Naive B cell (primary cell): ENCODE data around the gene BANF2. TPM values are rescaled to one million over a fixed set of nuclear protein-coding genes. Genes with fewer than 3 reads are reported as not detected.

Source experiments
- ATAC-seq, 2 donors: fragments of 150-1000 bp; cut with Tn5 transposase; 2 replicates each; pipeline ENCODE4 v1.10.0; 2021; ENCODE audit warnings: low read depth in 2 of 2, mild to moderate bottlenecking in 2 of 2, moderate library complexity in 2 of 2
- DNase-seq: peaks from one replicate; pipeline ENCODE4 v3.0.0; 2022
- H3K27ac Mint-ChIP-seq, 6 donors: one replicate each; pipeline ENCODE4 v1.8.0; 2020 to 2022; ENCODE audit warnings: mild to moderate bottlenecking in 6 of 6, mixed read lengths in 6 of 6, moderate library complexity in 5 of 6, inconsistent platforms in 2 of 6
- H3K27me3 Mint-ChIP-seq, 3 donors: one replicate each; pipeline ENCODE4 v1.8.0; 2021 to 2022; ENCODE audit warnings: mixed read lengths in 3 of 3, mild to moderate bottlenecking in 1 of 3
- H3K36me3 Mint-ChIP-seq, 2 donors: one replicate each; pipeline ENCODE4 v1.8.0; 2020 to 2022; ENCODE audit warnings: mixed read lengths in 2 of 2, inconsistent platforms in 1 of 2, mild to moderate bottlenecking in 1 of 2
- H3K4me1 Mint-ChIP-seq, 3 donors: one replicate each; pipeline ENCODE4 v1.8.0; 2020 to 2022; ENCODE audit warnings: mixed read lengths in 3 of 3, inconsistent platforms in 1 of 3, mild to moderate bottlenecking in 1 of 3, moderate library complexity in 1 of 3
- H3K4me3 Mint-ChIP-seq, 8 donors: one replicate each; pipeline ENCODE4 v1.8.0; 2020 to 2022; ENCODE audit warnings: mild to moderate bottlenecking in 8 of 8, mixed read lengths in 8 of 8, moderate library complexity in 8 of 8, inconsistent platforms in 2 of 8
- H3K9me3 Mint-ChIP-seq, 7 donors: one replicate each; pipeline ENCODE4 v1.8.0; 2020 to 2022; ENCODE audit warnings: mixed read lengths in 7 of 7, mild to moderate bottlenecking in 5 of 7, inconsistent platforms in 2 of 7, moderate library complexity in 1 of 7
- polyA plus RNA-seq, 6 donors: library from polyadenylated mRNA; unstranded; fragments of 300-500 nt; fragmentation: Illumina TruSeq; gene quantifications; one replicate each; pipeline ENCODE4 v1.2.3, GENCODE V29; 2021; ENCODE audit warnings: low read depth in 6 of 6

The BANF2 gene
- polyA plus RNA-seq, 6 donors from 2014 or later = not detected

DNA sequence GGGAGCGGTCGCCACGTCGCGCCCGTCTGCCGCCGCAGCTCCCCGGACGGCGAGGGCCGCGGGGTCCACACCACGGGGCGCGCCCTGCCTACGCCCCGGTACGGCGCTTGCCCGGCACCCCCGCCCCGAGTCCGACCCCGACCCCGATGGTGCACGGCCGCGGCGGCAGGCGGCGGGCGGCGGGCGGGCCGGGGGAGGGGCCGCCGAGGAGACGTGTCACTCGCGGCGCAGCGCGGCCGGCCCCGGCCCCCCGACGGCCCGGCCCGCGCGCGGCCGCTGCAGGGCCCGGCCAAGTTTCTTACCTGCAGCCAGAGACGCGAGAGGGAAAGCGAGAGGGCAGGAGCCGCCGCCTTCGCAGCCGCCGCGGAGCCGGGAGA, 18.1 kb upstream of the BANF2 start:
- Mint-ChIP-seq H3K4me1 (peaks cover 21 to 28% (median 24%) of the 10 kb centered on the region in 3 donors), H3K4me3 (peak overlapping the region; percentile 81 to 95 (median 91)), H3K36me3 (peaks cover 0 to 10% of the 10 kb centered on the region in 2 donors), H3K27ac (peak overlapping the region in 1 of 6 donors; percentile 85), H3K9me3 (peaks cover 0 to under 1% (median 0%) of the 10 kb centered on the region in 7 donors), H3K27me3 (peaks cover 9 to 31% (median 24%) of the 10 kb centered on the region in 3 donors)
- no peak for DNase-seq
- peak; percentile 2 to 5 for ATAC-seq

DNA sequence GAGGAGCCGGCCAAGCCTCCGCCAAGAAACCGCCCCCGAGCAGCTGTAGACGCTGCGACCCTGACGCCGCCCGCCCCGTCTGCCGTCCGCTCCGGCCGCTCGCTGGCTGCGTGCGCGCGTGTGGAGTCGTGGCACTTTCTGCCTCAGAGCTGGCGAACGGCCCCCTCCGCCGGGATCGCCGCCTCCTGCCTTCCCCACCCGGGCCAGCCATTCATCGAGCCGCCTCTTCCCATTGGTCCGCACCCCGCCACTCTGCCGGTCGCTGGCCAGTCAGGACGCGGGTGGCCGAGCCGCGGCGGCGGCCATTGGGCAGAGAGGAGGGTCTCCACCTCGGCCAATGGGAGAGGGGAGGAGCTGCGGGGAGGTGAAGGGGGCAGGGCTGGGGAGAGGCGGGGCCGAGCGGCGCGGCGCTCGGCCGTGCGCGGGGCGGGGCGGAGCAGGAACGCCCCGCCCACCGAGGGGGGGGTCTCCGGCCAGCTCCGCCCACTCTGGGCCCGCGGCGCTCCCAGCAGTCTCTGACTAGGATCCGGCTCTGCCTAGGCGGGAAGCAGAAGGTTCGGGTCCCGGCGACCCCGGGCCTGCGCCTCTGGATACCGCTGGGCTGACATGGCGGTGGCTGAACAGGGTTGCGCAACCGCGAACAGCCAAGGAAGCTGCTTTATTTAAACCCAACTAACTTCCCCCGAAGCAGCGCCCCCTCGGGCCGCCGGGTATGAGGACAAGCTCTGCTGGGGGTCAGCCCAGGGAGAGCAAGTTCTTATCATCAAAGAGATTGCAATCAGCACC, 17.5 kb upstream of the BANF2 start, which contains the start of gene RRBP1:
Gene RRBP1, minus strand, starts transcription at position 140 of the 786 bp plus-strand sequence. CDS start 21,735 bp downstream, outside the sequence.
- peak; percentile 89 to 91 for ATAC-seq
- peak within 1 kb of the TSS; percentile 81 to 95 (median 91) for H3K4me3 Mint-ChIP-seq
- H3K27me3 Mint-ChIP-seq = peaks cover 14 to 36% (median 29%) of the 10 kb centered on the region in 3 donors
- H3K4me1 Mint-ChIP-seq = peaks cover 21 to 32% (median 24%) of the 10 kb centered on the region in 3 donors
- peaks cover 0 to 16% of the 10 kb centered on the region in 2 donors for H3K36me3 Mint-ChIP-seq
- DNase-seq = peak; percentile 98
- H3K9me3 Mint-ChIP-seq = peaks cover 0 to 4% (median 3%) of the 10 kb centered on the region in 7 donors
- peak within 1 kb of the TSS; percentile 66 to 95 (median 88) for H3K27ac Mint-ChIP-seq

DNA sequence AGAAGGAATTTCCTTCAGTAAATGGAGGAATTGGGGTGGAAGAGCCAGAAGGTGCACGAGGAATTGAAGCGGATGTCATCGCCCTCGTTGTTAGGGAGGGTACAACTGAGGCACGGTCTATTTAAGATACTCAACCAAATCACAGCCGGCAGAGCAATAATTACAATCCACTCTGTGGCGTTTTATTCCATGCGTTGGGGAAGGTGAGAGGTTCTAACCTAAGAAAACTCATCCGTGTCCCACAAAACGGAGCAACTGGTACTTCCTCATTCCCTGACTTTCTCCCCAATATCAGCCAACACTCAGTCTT, 16.9 kb upstream of the BANF2 start:
- DNase-seq = no peak
- ATAC-seq = no peak
- Mint-ChIP-seq H3K9me3 (peaks cover 0 to 8% (median 3%) of the 10 kb centered on the region in 7 donors), H3K4me1 (peaks cover 21 to 32% (median 24%) of the 10 kb centered on the region in 3 donors), H3K4me3 (peak overlapping the region; percentile 81 to 94 (median 91)), H3K36me3 (peaks cover 0 to 22% of the 10 kb centered on the region in 2 donors), H3K27ac (peak overlapping the region in 5 of 6 donors; percentile 49 to 95 (median 92)), H3K27me3 (peaks cover 14 to 42% (median 35%) of the 10 kb centered on the region in 3 donors)

DNA sequence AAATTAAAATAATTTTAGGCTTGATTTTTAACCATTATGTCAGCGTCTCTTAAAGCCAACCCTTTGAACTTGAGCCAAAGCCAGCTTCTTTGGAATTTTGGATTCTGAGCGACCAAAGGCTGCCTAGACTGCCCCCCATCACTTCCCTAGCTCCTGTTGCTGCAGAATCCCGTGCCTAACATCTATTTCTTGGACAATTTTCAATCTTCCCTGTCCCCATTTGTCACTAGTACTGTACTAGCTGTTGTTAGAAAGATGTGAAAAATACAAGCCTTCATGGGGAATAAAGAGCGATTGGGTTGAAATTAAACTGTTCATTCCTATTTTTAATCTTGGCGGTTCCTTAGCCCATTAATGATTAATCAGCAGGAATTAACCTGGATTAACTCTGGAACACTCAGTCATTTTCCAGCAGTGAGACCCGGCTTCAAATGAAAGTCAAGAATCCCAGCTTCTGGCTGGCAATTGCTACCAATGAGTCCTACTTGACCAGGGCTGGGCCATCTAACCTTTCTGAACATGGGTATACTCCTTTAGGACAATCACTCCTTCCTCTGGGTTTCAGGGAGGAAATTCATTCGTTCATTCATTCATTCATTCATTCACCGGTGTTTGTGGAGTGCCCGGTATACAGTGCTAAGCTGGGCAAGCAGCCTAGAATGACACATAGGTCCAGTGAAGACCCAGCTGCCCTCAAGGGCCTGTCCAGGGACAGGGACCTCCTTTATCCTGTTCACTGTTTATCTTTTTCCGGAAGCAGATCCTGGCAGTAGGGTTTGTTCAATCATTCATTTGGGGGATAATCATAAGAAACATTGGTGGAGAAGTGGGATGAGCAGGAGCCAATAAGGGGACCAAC, 16.3 kb upstream of the BANF2 start:
- peaks cover 15 to 48% (median 41%) of the 10 kb centered on the region in 3 donors for H3K27me3 Mint-ChIP-seq
- no peak for DNase-seq
- peaks cover 21 to 32% (median 24%) of the 10 kb centered on the region in 3 donors for H3K4me1 Mint-ChIP-seq
- H3K9me3 Mint-ChIP-seq = peaks cover 0 to 8% (median 3%) of the 10 kb centered on the region in 7 donors
- peak overlapping the region in 1 of 6 donors; percentile 29 for H3K27ac Mint-ChIP-seq
- peaks cover 0 to 22% of the 10 kb centered on the region in 2 donors for H3K36me3 Mint-ChIP-seq
- H3K4me3 Mint-ChIP-seq = peak overlapping the region; percentile 53 to 94 (median 80)
- no peak for ATAC-seq

DNA sequence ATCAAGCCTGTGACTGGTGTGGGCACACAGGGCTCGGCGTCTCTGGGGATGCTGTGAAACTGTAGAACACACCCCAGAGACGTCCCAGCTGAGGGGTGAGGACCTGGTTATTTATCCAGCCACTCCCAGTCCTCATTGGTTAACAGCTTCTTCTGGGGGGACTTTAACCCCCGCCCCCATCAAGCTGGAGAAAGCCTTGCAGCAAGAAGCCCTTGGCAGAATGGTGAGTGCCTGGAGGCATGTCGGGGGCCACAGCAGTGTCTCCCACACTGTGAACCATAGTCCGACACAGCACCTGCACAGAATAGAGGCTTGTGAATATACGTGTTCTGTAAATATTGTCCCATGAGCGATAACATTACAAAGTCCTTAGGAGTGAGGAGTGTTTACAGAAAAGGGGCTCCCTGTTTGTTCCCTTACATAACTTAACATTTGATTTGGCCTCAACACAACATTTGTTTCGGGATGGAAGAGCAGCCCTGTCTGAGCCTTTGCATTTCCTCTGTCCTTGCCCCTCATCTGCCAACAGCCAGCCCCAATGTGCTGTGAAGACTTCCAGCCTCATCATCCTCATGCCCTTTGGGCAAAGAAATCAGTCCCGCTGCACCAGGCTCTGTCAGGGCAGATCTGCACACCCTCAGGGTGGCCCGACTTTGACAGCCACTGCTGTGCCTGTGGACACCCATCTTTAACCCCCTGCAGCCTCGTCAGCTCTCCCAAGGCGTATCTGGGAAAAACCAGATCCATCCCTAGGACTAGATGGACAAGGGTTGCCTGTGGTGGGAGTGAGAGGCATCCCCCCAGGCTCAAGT, 15.5 kb upstream of the BANF2 start:
- DNase-seq = no peak
- Mint-ChIP-seq H3K27me3 (peaks cover 19 to 53% (median 41%) of the 10 kb centered on the region in 3 donors), H3K4me3 (peak overlapping the region in 4 of 8 donors; percentile 29 to 86 (median 73))

DNA sequence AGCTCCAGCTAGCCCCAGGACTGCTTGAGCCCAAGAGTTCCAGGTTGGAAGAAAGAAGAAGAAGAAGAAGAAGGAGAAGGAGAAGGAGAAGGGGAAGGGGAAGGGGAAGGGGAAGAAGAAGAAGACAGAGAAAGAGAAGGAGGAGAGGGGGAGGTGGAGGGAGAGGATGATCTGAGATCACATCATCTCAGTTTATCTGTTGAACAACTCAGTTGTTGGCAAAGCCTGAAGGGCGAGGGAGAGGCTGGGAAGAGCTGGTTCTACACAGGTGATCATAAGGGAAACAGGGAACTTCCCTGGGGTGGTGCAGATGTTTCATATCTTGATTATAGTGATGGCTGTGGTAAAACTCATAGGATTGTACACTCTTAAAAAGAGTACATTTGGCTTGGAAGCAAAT, 14.6 kb upstream of the BANF2 start:
- no peak for DNase-seq
- Mint-ChIP-seq H3K27me3 (peaks cover 19 to 53% (median 42%) of the 10 kb centered on the region in 3 donors), H3K4me3 (peak overlapping the region in 1 of 8 donors; percentile 67), H3K4me1 (peaks cover 13 to 21% (median 17%) of the 10 kb centered on the region in 3 donors), H3K27ac (no peak overlapping the region), H3K36me3 (peaks cover 0 to 22% of the 10 kb centered on the region in 2 donors), H3K9me3 (peaks cover 1 to 8% (median 5%) of the 10 kb centered on the region in 7 donors)
- ATAC-seq = no peak

More for the DNA sequence above, 15.5 kb upstream of the BANF2 start:
- Mint-ChIP-seq H3K4me1 (peaks cover 21 to 29% (median 24%) of the 10 kb centered on the region in 3 donors), H3K36me3 (peaks cover 0 to 22% of the 10 kb centered on the region in 2 donors), H3K27ac (no peak overlapping the region), H3K9me3 (peaks cover 0 to 8% (median 4%) of the 10 kb centered on the region in 7 donors)
- ATAC-seq = no peak

DNA sequence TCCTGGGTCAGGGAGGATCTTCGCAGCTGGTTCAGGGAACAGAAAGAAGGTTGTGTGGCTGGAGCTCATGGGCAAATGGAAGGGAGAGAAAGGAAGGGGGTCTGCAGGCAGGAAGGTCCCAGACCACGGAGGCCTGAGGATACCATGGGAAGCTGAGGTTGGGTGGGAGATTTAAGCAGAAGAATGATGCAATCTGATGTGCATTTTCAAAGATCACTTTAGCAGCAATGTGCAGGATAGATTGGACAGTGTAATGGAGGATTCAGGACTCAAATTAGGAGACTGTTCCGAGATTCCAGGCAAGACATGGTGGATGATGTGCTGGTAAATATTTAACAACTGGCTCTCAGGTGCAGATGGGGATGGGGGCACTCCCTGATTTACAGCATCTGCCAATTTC, 12.0 kb upstream of the BANF2 start:
- DNase-seq = no peak
- peaks cover 0 to 22% of the 10 kb centered on the region in 2 donors for H3K36me3 Mint-ChIP-seq
- peaks cover 29 to 78% (median 66%) of the 10 kb centered on the region in 3 donors for H3K27me3 Mint-ChIP-seq
- peaks cover 4 to 17% (median 8%) of the 10 kb centered on the region in 7 donors for H3K9me3 Mint-ChIP-seq
- ATAC-seq = no peak
- no peak overlapping the region for H3K27ac Mint-ChIP-seq
- H3K4me1 Mint-ChIP-seq = peaks cover 2 to 13% (median 5%) of the 10 kb centered on the region in 3 donors
- no peak overlapping the region for H3K4me3 Mint-ChIP-seq

DNA sequence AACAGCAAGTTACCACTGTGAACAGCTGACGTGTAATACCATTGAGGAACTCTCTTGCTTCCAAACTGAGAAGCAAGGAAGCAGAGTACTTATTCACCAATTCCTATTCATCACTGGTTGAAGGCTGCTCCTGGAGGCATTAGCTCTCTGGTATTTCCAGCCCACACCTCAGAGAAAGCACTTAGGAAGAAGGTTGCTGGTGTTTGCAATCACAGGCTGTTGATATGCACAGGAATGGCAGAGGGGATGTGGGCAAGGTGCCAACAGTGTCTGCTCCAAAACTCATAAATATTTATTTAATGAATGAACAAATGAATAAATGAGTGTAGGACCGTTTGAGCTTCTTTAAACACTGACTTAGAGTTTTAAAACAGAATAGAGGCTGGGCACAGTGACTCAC, 10.8 kb upstream of the BANF2 start:
- ATAC-seq = no peak
- H3K36me3 Mint-ChIP-seq = peaks cover 0 to 26% of the 10 kb centered on the region in 2 donors
- DNase-seq = no peak
- H3K4me1 Mint-ChIP-seq = peaks cover 0 to 8% (median 1%) of the 10 kb centered on the region in 3 donors
- no peak overlapping the region for H3K4me3 Mint-ChIP-seq
- H3K9me3 Mint-ChIP-seq = peaks cover 4 to 17% (median 9%) of the 10 kb centered on the region in 7 donors
- peaks cover 29 to 80% (median 70%) of the 10 kb centered on the region in 3 donors for H3K27me3 Mint-ChIP-seq
- peak overlapping the region in 1 of 6 donors; percentile 17 for H3K27ac Mint-ChIP-seq

DNA sequence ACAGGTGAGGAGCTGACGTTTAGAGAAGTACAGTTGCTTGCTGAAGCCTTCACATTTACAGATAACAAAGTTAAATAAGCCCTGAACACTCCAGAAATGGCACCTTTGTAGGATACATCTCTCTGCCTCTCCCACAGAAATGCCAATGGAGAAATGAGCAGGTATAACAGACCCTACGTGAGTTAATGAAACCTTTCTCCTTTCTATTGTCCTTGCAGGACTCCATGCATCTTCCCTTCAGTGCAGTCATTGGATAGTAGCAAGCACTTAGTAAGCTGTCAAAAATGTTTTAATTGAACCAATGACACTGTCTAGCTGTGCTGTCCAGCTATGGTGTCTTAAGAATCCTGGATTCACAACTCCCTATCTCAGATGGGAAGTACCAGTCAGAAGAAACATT, 9.6 kb upstream of the BANF2 start:
- H3K9me3 Mint-ChIP-seq = peaks cover 4 to 17% (median 11%) of the 10 kb centered on the region in 7 donors
- peaks cover 0 to 29% of the 10 kb centered on the region in 2 donors for H3K36me3 Mint-ChIP-seq
- H3K27me3 Mint-ChIP-seq = peaks cover 32 to 72% (median 69%) of the 10 kb centered on the region in 3 donors
- no peak overlapping the region for H3K4me3 Mint-ChIP-seq
- H3K27ac Mint-ChIP-seq = no peak overlapping the region
- peaks cover 0 to 8% (median 5%) of the 10 kb centered on the region in 3 donors for H3K4me1 Mint-ChIP-seq
- no peak for DNase-seq
- ATAC-seq = no peak

DNA sequence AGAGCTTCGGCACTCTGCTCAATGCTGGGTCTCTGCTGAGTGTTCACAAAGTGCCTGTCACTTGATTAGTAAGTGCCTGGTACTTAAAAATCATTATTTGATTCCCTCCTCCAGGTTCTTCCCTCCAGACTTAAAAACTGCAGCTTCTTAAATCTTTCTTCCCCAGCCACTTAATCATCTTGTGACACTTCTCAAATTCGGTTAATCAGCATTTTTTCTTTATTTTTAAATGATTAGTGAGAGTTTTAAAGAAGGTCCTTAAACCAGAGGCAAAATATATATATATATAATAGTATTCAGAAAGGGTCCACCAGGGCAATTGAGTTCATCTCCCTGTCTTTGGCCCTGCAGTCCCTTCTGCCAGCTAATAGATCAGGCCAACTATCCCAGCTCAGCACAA, 8.0 kb upstream of the BANF2 start:
- Mint-ChIP-seq H3K36me3 (peaks cover 0 to 18% of the 10 kb centered on the region in 2 donors), H3K27me3 (peaks cover 26 to 61% (median 55%) of the 10 kb centered on the region in 3 donors), H3K27ac (no peak overlapping the region), H3K9me3 (peaks cover 7 to 19% (median 14%) of the 10 kb centered on the region in 7 donors), H3K4me1 (peaks cover 0 to 5% (median 4%) of the 10 kb centered on the region in 3 donors), H3K4me3 (no peak overlapping the region)
- DNase-seq = no peak
- no peak for ATAC-seq

DNA sequence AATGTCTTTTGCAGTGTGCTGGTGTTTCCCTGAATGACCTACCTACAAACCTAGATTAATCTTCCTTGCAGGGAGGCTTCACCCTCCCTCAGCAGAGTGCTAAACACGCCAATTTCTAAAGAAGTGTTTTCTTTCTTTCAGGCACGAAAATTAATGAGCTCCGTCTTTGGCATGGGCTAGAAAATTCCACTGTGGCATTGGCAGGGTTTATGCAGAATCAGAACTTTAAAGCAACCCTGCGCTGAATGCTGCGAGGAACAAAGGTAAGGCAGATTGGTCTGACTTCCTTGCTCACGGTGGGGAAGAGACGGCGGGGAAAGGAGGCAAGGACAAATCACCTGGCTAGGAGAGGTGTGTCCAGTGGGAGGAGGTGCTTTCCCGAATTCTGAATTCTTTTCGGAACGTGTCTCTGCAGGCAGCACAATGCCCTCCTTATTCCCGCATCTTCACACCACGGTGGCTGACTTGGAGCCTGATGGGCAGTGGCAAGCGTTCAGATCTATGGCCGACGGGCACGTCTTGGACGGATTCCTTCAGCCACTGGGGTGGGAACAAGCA, 6.2 kb upstream of the BANF2 start:
- peaks cover 0 to 5% (median 0%) of the 10 kb centered on the region in 3 donors for H3K4me1 Mint-ChIP-seq
- no peak for DNase-seq
- peaks cover 0 to 6% of the 10 kb centered on the region in 2 donors for H3K36me3 Mint-ChIP-seq
- peaks cover 3 to 20% (median 6%) of the 10 kb centered on the region in 7 donors for H3K9me3 Mint-ChIP-seq
- H3K27me3 Mint-ChIP-seq = peaks cover 20 to 46% (median 38%) of the 10 kb centered on the region in 3 donors
- H3K27ac Mint-ChIP-seq = no peak overlapping the region
- H3K4me3 Mint-ChIP-seq = no peak overlapping the region
- ATAC-seq = no peak

DNA sequence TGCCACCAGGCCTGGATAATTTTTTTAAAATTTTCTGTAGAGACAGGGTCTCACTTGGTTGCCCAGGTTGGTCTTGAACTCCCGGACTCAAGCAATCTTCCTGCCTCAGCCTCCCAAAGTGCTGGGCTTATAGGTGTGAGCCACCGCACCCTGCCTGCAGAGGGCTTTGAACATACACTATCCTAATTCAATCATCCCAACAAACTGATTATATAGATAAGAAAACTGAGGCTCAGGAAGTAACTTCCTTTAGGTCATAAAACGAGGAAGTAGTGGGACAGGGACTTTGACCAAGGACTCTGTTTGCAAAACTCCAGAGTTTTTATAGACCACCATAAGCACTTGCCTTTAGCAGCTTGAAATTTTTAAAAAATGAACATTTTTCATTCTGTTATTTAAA, 5.0 kb upstream of the BANF2 start:
- Mint-ChIP-seq H3K27me3 (peaks cover 17 to 42% (median 38%) of the 10 kb centered on the region in 3 donors), H3K4me3 (no peak overlapping the region), H3K36me3 (peaks cover 0 to 6% of the 10 kb centered on the region in 2 donors), H3K27ac (no peak overlapping the region), H3K4me1 (peaks cover 0 to 5% (median 0%) of the 10 kb centered on the region in 3 donors), H3K9me3 (peaks cover 2 to 20% (median 6%) of the 10 kb centered on the region in 7 donors)
- DNase-seq (no peak), ATAC-seq (no peak)
